ENCODE data around the gene ILKAP.

GRCh38 chr2:238252766-238253630 lies 49.5 kb upstream of the ILKAP start:
- no peak for TF ChIP-seq TAF1 (IDR thresholded peaks at IDR 0.05; ENCODE audit: low read depth)
- no peak for TF ChIP-seq CTCF (IDR thresholded peaks at IDR 0.05; ENCODE audit: poor library complexity, severe bottlenecking)
- no peak for TF ChIP-seq MXI1 (conservative IDR thresholded peaks at IDR 0.05; ENCODE audit: poor library complexity, severe bottlenecking)
- no peak for TF ChIP-seq EP300 (conservative IDR thresholded peaks at IDR 0.05; ENCODE audit: poor library complexity, severe bottlenecking)
- no peak for TF ChIP-seq EZH2 (IDR thresholded peaks at IDR 0.05; ENCODE audit: borderline replicate concordance, insufficient read depth, low read length, poor library complexity, severe bottlenecking)
- no peak for TF ChIP-seq RAD21 (conservative IDR thresholded peaks at IDR 0.05)
